ENCODE data around the gene PYGO2.
A peak's percentile ranks its signal among the peaks of the same experiment; 100 is the strongest.

The PYGO2 gene

DNA sequence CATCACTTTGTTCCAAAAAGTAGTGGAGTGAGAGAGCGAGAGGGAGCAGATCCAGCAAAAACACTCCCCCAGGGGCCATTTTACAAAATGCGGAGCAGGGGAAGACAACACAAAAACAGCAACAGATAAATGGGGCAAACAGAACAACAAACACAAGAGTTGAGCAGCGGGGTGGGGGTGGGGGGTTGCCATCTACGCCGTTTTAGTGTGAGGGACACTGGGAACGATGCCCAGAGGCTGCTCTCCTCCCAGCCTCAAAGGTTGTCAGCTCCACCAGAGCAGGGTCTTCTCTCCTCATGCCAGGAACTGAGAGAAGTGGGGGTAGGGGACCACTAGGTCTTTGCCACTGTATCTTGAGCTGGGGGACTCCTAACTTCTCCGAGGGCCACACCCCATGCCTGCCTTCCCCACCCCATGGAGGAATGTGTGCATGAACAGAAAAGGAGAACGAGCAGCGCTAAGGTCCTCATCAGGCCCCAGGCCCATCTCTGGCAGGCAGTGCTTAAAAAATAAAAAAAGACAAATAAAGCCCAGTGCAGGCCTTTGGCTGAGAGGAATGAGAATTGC, 4.4 kb downstream of the PYGO2 start:
- TF ChIP-seq, protein P1, sequence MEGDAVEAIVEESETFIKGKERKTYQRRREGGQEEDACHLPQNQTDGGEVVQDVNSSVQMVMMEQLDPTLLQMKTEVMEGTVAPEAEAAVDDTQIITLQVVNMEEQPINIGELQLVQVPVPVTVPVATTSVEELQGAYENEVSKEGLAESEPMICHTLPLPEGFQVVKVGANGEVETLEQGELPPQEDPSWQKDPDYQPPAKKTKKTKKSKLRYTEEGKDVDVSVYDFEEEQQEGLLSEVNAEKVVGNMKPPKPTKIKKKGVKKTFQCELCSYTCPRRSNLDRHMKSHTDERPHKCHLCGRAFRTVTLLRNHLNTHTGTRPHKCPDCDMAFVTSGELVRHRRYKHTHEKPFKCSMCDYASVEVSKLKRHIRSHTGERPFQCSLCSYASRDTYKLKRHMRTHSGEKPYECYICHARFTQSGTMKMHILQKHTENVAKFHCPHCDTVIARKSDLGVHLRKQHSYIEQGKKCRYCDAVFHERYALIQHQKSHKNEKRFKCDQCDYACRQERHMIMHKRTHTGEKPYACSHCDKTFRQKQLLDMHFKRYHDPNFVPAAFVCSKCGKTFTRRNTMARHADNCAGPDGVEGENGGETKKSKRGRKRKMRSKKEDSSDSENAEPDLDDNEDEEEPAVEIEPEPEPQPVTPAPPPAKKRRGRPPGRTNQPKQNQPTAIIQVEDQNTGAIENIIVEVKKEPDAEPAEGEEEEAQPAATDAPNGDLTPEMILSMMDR (IDR thresholded peaks at IDR 0.05; ENCODE audit: control insufficient read depth, extremely low read depth, insufficient read depth): no peak
- H3K4me3 ChIP-seq (ENCODE audit: low read depth, low read length): no peak overlapping the region
- DNase-seq (ENCODE audit: low read depth): no peak

DNA sequence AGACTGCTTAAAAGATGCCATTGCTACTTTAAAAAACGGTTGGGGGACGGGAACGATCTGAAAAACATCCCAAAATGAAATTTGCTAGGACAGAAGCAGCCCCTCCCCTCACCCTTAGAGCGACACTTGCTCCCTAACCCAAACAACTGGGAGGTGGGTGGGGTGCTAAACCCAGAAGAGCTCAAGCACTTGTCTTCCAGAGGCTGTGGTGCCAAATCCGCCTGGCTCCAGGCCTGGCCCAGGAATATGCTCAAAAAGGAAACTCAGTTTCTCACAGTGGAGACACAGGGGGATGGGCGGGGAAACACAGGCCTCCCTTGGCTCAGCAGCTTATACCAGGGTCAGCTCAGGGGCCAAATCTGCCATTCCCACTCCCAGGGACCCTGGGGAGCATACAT, 5.0 kb downstream of the PYGO2 start:
- TF ChIP-seq, protein P1 (IDR thresholded peaks at IDR 0.05; ENCODE audit: control insufficient read depth, extremely low read depth, insufficient read depth): no peak
- DNase-seq (ENCODE audit: low read depth): no peak
- H3K4me3 ChIP-seq (ENCODE audit: low read depth, low read length): peak overlapping the region; percentile 63

DNA sequence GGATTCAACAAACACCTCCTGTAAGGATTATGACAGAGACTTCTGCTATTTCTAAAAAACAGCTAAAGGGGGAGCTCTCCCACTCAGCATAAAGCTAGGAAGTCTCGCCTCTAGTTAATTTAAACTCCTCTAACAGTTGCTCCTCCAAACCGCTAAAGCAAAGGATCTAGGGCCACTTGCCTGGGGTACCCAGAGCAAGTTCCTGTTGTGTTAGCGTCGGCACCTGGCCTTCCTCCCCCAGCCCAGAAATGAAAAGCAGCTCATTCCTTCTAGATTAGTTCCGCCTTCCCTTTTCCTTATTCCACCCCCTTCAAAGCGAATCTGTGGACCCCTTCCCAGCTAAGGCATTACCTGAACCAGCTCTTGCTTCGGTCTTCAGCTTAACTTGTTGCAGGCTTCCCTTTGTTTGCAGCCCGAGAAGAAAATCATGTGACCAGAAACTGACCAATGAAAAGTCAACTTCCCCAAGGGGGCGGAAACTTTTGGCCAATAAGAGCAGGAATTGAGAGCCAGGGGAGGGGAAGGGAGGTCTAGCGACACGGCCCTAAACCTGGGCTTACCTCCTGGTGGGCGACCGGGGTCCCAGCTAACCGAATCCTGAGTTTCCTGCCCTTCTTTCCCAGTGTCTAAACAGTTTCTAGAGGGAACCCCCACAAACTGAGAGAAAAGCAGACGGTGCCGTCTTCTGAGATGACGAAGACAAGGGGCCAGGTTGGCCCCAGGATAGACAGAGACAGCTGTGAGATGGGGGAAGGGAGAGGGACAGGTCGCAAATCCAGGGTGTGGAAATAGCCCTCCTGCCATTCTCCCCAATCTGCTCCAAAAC, 5.7 kb downstream of the PYGO2 start, which contains the start of gene PBXIP1:
PBXIP1 (minus strand) TSS at position 382 of the 826 bp plus-strand sequence. CDS start 2,378 bp downstream, outside the sequence.
- H3K4me3 ChIP-seq (ENCODE audit: low read depth, low read length): peak within 1 kb of the TSS; percentile 63
- TF ChIP-seq, protein P1 (IDR thresholded peaks at IDR 0.05; ENCODE audit: control insufficient read depth, extremely low read depth, insufficient read depth): peak; percentile 22; the same call in 1 of the 2 replicates
- DNase-seq (ENCODE audit: low read depth): peak; percentile 76

DNA sequence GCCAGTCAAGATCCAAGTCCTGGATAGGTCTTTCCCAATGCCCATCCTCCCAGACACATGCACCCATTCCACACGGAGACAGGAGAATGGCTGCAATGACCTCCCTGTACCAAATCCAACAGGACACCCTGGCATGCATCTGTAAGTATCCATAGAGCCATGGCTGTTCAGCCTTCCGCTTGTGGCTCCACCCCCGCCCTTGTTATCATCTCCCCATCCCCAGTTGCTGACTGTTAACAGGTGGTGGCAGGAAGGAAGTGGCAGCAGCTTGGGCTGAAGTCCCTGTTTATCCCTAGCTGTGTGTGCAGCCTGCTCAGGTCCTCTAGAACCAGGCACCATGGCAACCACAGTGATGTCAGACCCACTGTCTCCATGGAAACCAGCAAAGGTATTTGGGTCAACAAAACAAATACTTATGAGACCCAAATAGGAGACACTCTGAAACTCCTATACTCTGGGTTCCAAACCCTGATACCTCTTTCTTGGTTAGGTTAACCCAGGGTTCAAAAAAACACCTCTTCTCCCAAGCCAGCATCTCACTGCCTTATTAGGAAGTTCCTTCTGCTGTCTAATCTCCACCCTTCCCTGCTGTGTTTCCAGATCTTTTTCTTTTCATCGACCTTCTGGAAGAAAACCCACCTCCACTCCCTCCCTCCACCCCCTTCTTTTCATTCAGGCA, 6.4 kb downstream of the PYGO2 start:
- H3K4me3 ChIP-seq (ENCODE audit: low read depth, low read length): peak overlapping the region; percentile 63
- no peak for DNase-seq (ENCODE audit: low read depth)
- TF ChIP-seq, protein P1 (IDR thresholded peaks at IDR 0.05; ENCODE audit: control insufficient read depth, extremely low read depth, insufficient read depth): no peak

DNA sequence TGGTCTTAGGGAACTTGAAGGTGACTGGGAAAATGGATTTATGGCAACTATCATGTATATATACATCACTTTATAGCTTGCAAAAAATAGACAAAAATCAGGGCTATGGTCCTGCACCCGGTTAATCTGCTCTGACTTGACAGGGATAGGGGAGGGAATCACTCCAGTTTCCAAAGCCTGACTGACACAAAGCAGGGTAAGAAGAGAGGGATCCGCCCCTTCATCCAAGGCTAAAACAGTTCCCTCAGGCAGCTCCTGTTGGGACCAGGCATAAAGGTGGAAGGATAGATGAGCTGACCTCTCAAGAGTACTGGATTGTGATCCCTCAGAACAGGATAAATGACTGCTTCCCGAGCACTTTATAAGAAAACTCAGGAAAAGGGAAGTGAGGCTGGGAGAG, 7.0 kb downstream of the PYGO2 start:
- H3K4me3 ChIP-seq (ENCODE audit: low read depth, low read length): no peak overlapping the region
- no peak for DNase-seq (ENCODE audit: low read depth)
- TF ChIP-seq, protein P1 (IDR thresholded peaks at IDR 0.05; ENCODE audit: control insufficient read depth, extremely low read depth, insufficient read depth): no peak

DNA sequence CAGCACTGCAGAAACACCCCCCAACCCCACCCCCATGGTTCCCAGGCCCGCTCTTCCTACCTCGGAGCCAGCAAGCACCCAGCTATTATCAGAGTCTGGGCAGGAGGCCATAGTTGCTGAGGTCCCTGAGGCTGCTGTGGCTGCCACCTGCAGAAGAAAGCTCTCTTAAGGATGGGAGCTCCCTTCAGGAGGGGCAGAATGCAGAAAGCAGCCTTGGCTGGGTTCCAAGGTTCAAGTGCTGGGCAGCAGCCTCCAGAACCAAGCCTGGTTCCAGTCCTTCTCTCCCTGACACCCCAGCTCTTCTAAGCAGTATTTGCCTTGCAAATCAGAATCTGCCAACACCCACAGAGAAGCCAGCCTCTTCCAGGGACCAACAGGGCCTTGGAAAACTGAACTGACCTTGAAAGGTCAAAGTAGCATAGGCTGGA, 8.0 kb downstream of the PYGO2 start:
- DNase-seq (ENCODE audit: low read depth): no peak

More for the DNA sequence above, 8.0 kb downstream of the PYGO2 start:
- no peak overlapping the region for H3K4me3 ChIP-seq (ENCODE audit: low read depth, low read length)
- TF ChIP-seq, protein P1 (IDR thresholded peaks at IDR 0.05; ENCODE audit: control insufficient read depth, extremely low read depth, insufficient read depth): no peak

Measured in LNCaP clone FGC (cell line).